NT2/D1 (cell line): ENCODE results near the gene POLR3F.

Source experiments
- SUZ12 ChIP-seq: IDR thresholded peaks from 2 replicates; pipeline ENCODE4 v1.6.1; 2011; ENCODE audit not compliant: insufficient read length, insufficient read depth; ENCODE audit errors: extremely low read depth
- YY1 ChIP-seq: IDR thresholded peaks from 2 replicates; pipeline ENCODE4 v1.6.1; 2011; ENCODE audit not compliant: insufficient read length, insufficient read depth
- ZNF274 ChIP-seq: IDR thresholded peaks from 2 replicates; pipeline ENCODE4 v1.6.1; 2011; ENCODE audit warnings: mild to moderate bottlenecking, low read depth, low read length

DNA sequence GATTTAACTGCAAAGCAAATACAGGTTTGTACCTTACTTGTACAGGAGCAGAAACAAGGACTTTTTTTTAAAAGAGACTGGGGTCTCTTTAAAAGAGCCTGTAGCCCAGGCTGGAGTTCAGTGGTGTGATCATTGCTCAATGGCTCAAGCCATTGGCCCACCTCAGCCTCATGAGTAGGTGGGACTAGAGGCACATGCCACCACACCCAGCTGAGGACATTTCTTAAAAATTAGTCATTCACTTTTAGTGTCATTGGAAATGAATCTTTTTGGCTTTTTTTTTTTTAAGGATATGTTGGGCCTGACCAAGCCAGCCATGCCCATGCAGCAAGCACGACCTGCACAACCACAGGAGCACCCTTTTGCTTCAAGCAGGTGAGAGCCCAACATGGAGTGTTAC lies 57.5 kb downstream of the POLR3F start:
- TF ChIP-seq SUZ12, result no peak
- no peak for TF ChIP-seq YY1
- no peak for TF ChIP-seq ZNF274
